GM12878 (cell line): Measurements from ENCODE around the gene OR52N5. TPM values are rescaled to one million over a fixed set of nuclear protein-coding genes. Genes with fewer than 3 reads are reported as not detected.

ENCODE experiments used
- ATAC-seq: fragments of 200-7000 bp; cut with Tn5 transposase; 3 replicates; pipeline ENCODE4 v1.9.1; 2020; ENCODE audit warnings: mild to moderate bottlenecking, moderate library complexity
- BruUV-seq: library from RNA; stranded (reverse); fragments of 400-500 nt; replicated peaks from 2 replicates; lab custom pipeline; 2021; lab: Mats Ljungman, UMichigan
- CTCF ChIA-PET: fragments of 300-600 bp; sonication (Branson Sonifier 250); formaldehyde crosslinking; extraction: SDS; loops from one replicate; lab custom pipeline; 2021; ENCODE audit warnings: inconsistent platforms; lab: Yijun Ruan, JAX
- POLR2A ChIA-PET: fragments of 350-600 bp; formaldehyde crosslinking; extraction: SDS; loops from one replicate; lab custom pipeline; 2021; ENCODE audit warnings: inconsistent platforms; lab: Charles Lee
- RAD21 ChIA-PET: fragments of 300-600 bp; sonication (Branson Sonifier 250); formaldehyde crosslinking; loops from one replicate; lab custom pipeline; 2023; ENCODE audit warnings: antibody characterized with exemption; ENCODE audit not compliant: unreplicated experiment; lab: Charles Lee
- SMC1A ChIA-PET: fragments of 300-600 bp; sonication (Branson Sonifier 250); formaldehyde crosslinking; loops from one replicate; lab custom pipeline; 2023; ENCODE audit not compliant: unreplicated experiment, uncharacterized antibody; lab: Charles Lee
- DNase-seq: peaks from one replicate; pipeline ENCODE4 v3.0.0-alpha.2; 2011; ENCODE audit warnings: low read depth, low spot score
- FAIRE-seq: peaks from 3 replicates; lab custom pipeline; 2011; peaks lifted over from hg19 to GRCh38; lab: Jason Lieb, UNC
- H2AFZ ChIP-seq: 2 replicates; pipeline ENCODE4 v1.6.0; 2011; ENCODE audit warnings: low read depth, low read length, control low read depth; ENCODE audit not compliant: control insufficient read depth
- H3K27ac ChIP-seq: 2 replicates; pipeline ENCODE4 v1.5.1; 2011; ENCODE audit warnings: control low read depth; ENCODE audit not compliant: control insufficient read depth, insufficient read depth
- H3K27me3 ChIP-seq, 2 experiments: replicated peaks in 1 of 2; 2 replicates each; pipeline versions ENCODE4 v1.6.0 to v1.6.1; 2011; ENCODE audit warnings: low read length in 1 of 2; ENCODE audit not compliant: control insufficient read depth in 2 of 2, insufficient read depth in 2 of 2
- H3K36me3 ChIP-seq, 2 experiments: 2 replicates each; pipeline ENCODE4 v1.5.1; 2011; ENCODE audit warnings: low read length in 1 of 2; ENCODE audit not compliant: control insufficient read depth in 2 of 2, insufficient read depth in 2 of 2
- H3K4me1 ChIP-seq: 2 replicates; pipeline ENCODE4 v1.6.1; 2011; ENCODE audit warnings: mild to moderate bottlenecking, low read length, moderate library complexity, mixed read lengths; ENCODE audit not compliant: control insufficient read depth, insufficient read depth
- H3K4me2 ChIP-seq: 2 replicates; pipeline ENCODE4 v1.6.0; 2011; ENCODE audit warnings: control low read depth; ENCODE audit not compliant: control insufficient read depth, insufficient read depth
- H3K4me3 ChIP-seq: fragments of 200-600 bp; sonication (generic); 2 replicates; pipeline ENCODE4 v1.5.1; 2016
- H3K79me2 ChIP-seq: 2 replicates; pipeline ENCODE4 v1.6.0; 2011; ENCODE audit warnings: low read length; ENCODE audit not compliant: control insufficient read depth, insufficient read depth
- H3K9ac ChIP-seq: 2 replicates; pipeline ENCODE4 v1.8.0; 2011; ENCODE audit warnings: low read length, control low read depth, mixed read lengths; ENCODE audit not compliant: control insufficient read depth, insufficient read depth
- H3K9me3 ChIP-seq: replicated peaks from 3 replicates; pipeline ENCODE4 v1.5.1; 2011; ENCODE audit warnings: mild to moderate bottlenecking, low read length; ENCODE audit not compliant: control insufficient read depth, insufficient read depth
- H4K20me1 ChIP-seq: 2 replicates; pipeline ENCODE4 v1.6.0; 2011; ENCODE audit not compliant: control insufficient read depth, insufficient read depth
- BCL11A ChIP-seq: IDR thresholded peaks from 2 replicates; pipeline ENCODE4 v1.6.1; 2011; ENCODE audit warnings: low read depth, low read length
- BMI1 ChIP-seq: fragments of 450-650 bp; IDR thresholded peaks from 2 replicates; pipeline ENCODE4 v1.6.1; 2016; ENCODE audit warnings: mild to moderate bottlenecking, moderate library complexity, borderline replicate concordance
- CREM ChIP-seq: IDR thresholded peaks from 2 replicates; pipeline ENCODE4 v1.6.1; 2014; ENCODE audit warnings: antibody characterized with exemption, low read depth
- GABPA ChIP-seq: IDR thresholded peaks from 2 replicates; pipeline ENCODE4 v1.6.1; 2014; ENCODE audit warnings: antibody characterized with exemption, low read depth, mild to moderate bottlenecking, inconsistent platforms
- GATAD2B ChIP-seq: fragments of 450-650 bp; conservative IDR thresholded peaks from 2 replicates; pipeline ENCODE4 v1.6.1; 2017; ENCODE audit warnings: low read depth, mild to moderate bottlenecking, moderate library complexity
- HDAC2 ChIP-seq: fragments of 200-600 bp; sonication (generic); IDR thresholded peaks from 2 replicates; pipeline ENCODE4 v1.6.1; 2017
- HSF1 ChIP-seq: fragments of 150-350 bp; IDR thresholded peaks from 2 replicates; pipeline ENCODE4 v1.6.1; 2014; ENCODE audit warnings: mild to moderate bottlenecking, low read depth, low read length
- LARP7 ChIP-seq: fragments of 450-650 bp; IDR thresholded peaks from 2 replicates; pipeline ENCODE4 v1.6.1; 2017; ENCODE audit warnings: mild to moderate bottlenecking
- MYB ChIP-seq: fragments of 150-350 bp; IDR thresholded peaks from 2 replicates; pipeline ENCODE4 v1.6.1; 2014; ENCODE audit warnings: mild to moderate bottlenecking, low read depth, low read length, borderline replicate concordance
- NFXL1 ChIP-seq: fragments of 450-650 bp; IDR thresholded peaks from 2 replicates; pipeline ENCODE4 v1.6.1; 2017; ENCODE audit warnings: antibody characterized with exemption, mild to moderate bottlenecking, borderline replicate concordance
- RFX5 ChIP-seq: IDR thresholded peaks from 2 replicates; pipeline ENCODE4 v1.6.1; 2011; ENCODE audit warnings: low read depth, low read length, improper control_type of control experiment
- SMARCA5 ChIP-seq: fragments of 450-650 bp; IDR thresholded peaks from 2 replicates; pipeline ENCODE4 v1.6.1; 2017; ENCODE audit warnings: mild to moderate bottlenecking
- SUZ12 ChIP-seq: fragments of 200-600 bp; sonication (generic); IDR thresholded peaks from one replicate; pipeline ENCODE4 v1.6.1; 2018; ENCODE audit warnings: antibody characterized with exemption, mild to moderate bottlenecking; ENCODE audit not compliant: unreplicated experiment
- WGBS: methylation state at CpG from one replicate; pipeline ENCODE4 v1.1.6; 2016; ENCODE audit warnings: low lambda C conversion rate; ENCODE audit not compliant: insufficient replicate concordance, insufficient coverage; ENCODE audit errors: missing lambda C conversion rate; 5-methylcytosine and 5-hydroxymethylcytosine counted together
- in situ Hi-C: fragments of 300-500 bp; cut with MboI; formaldehyde crosslinking; loops from 9 replicates; pipeline ENCODE4 v1.14.3; 2018; ENCODE audit warnings: mixed read lengths
- intact Hi-C: fragments of 100-400 bp; cut with micrococcal nuclease; formaldehyde crosslinking; loops from one replicate; pipeline ENCODE4 v1.14.2; 2022; ENCODE audit not compliant: unreplicated experiment
- polyA plus RNA-seq, 11 experiments: library from polyadenylated mRNA; depleted of rRNA in 4 of 11; unstranded in 6 of 11; stranded (reverse) in 5 of 11; fragments of >200 nt; fragmentation: Nextera tagmentation in 4 of 11; fragmentation: Illumina TruSeq in 1 of 11; extraction: Ambion mirVana in 4 of 11; extraction: Trizol in 1 of 11; gene quantifications; 1 replicate in 1 of 11; 2 replicates in 10 of 11; pipeline versions ENCODE4 v1.2.1 to v1.2.3, GENCODE V29; 2011 to 2016; ENCODE audit warnings: inconsistent platforms in 2 of 11, missing spikeins in 2 of 11, low read depth in 1 of 11
- total RNA-seq, 4 experiments: library from RNA; depleted of rRNA in 3 of 4; stranded (reverse); fragments of >200 nt in 3 of 4; fragmentation: Illumina TruSeq in 1 of 4; extraction: Trizol in 1 of 4; gene quantifications; 2 replicates each; pipeline versions ENCODE4 v1.2.1 to v1.2.3, GENCODE V29; 2013 to 2021

Gene OR52N5
- total and polyA plus RNA-seq, 10 of the 15 experiments (the other 5 are each of a cell fraction or from before 2014, with no cell fraction given): not detected

DNA sequence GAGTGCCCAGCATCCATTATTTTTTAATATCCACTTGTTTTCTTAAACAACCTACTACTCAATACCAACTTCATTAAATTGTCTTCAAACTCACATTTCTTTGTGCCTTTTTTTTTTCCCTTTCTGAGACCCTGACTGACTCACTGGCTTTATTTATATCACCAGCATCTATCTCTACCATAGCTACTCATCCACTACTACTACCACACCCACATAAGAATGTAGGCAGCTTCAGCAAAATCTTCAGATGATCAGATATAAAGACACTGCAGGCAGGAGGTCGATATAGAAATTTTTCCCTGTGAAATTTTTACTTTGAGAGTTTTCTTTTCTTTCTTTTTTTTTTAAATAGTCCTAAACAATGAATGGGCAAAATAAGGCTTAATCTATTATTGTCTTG, 44.7 kb downstream of the OR52N5 start (continued):
- TF ChIP-seq LARP7: no peak
- no peak for TF ChIP-seq SUZ12
- no peak for TF ChIP-seq GABPA
- TF ChIP-seq BMI1: no peak
- TF ChIP-seq MYB: no peak
- TF ChIP-seq GATAD2B: no peak

- ATAC-seq (no peak), FAIRE-seq (no peak), DNase-seq (no peak)
- Histone ChIP-seq H3K27me3 (no peaks in the 10 kb centered on the region), H3K36me3 (no peaks in the 10 kb centered on the region), H2AFZ (no peak overlapping the region), H3K9ac (no peak overlapping the region), H3K4me1 (no peaks in the 10 kb centered on the region), H3K79me2 (no peaks in the 10 kb centered on the region), H3K4me3 (no peak overlapping the region), H4K20me1 (no peaks in the 10 kb centered on the region), H3K27ac (no peak overlapping the region), H3K4me2 (no peak overlapping the region), H3K9me3 (no peaks in the 10 kb centered on the region; the same call in 2 of the 3 replicates)
- RAD21 ChIA-PET: no interaction called here
- 62% methylated on average over 6 of the region's 6 CpGs for WGBS
- in situ Hi-C loops (no loop called here), intact Hi-C loops (no loop called here)
- no peak for TF ChIP-seq CREM
- TF ChIP-seq HDAC2: no peak
- TF ChIP-seq BCL11A: no peak
- TF ChIP-seq SMARCA5: no peak
- TF ChIP-seq NFXL1: no peak
- no peak for TF ChIP-seq HSF1
- TF ChIP-seq RFX5: no peak
- POLR2A ChIA-PET: no interaction called here
- SMC1A ChIA-PET: no interaction called here
- BruUV-seq: no TSS peak
- CTCF ChIA-PET: interaction anchor here (0.6 to 1.1 kb wide), 3 partner anchors 19 to 266 kb away, joined by 3 read pairs; no protein-coding TSS in a partner anchor
These were observed 45.3 kb downstream of the OR52N5 start for GRCh38 chr11:5737670-5738392.
